GM12878 (cell line): ENCODE results near the gene ELP6. TPM values are rescaled to one million over a fixed set of nuclear protein-coding genes. Genes with fewer than 3 reads are reported as not detected.
A peak's percentile ranks its signal among the peaks of the same experiment; 100 is the strongest.

Experiments
- ATAC-seq: fragments of 200-7000 bp; cut with Tn5 transposase; 3 replicates; pipeline ENCODE4 v1.9.1; 2020; ENCODE audit warnings: mild to moderate bottlenecking, moderate library complexity
- BruUV-seq: library from RNA; stranded (reverse); fragments of 400-500 nt; replicated peaks from 2 replicates; lab custom pipeline; 2021; lab: Mats Ljungman, UMichigan
- CTCF ChIA-PET: fragments of 300-600 bp; sonication (Branson Sonifier 250); formaldehyde crosslinking; extraction: SDS; loops from one replicate; lab custom pipeline; 2021; ENCODE audit warnings: inconsistent platforms; lab: Yijun Ruan, JAX
- POLR2A ChIA-PET: fragments of 350-600 bp; formaldehyde crosslinking; extraction: SDS; loops from one replicate; lab custom pipeline; 2021; ENCODE audit warnings: inconsistent platforms; lab: Charles Lee
- RAD21 ChIA-PET: fragments of 300-600 bp; sonication (Branson Sonifier 250); formaldehyde crosslinking; loops from one replicate; lab custom pipeline; 2023; ENCODE audit warnings: antibody characterized with exemption; ENCODE audit not compliant: unreplicated experiment; lab: Charles Lee
- SMC1A ChIA-PET: fragments of 300-600 bp; sonication (Branson Sonifier 250); formaldehyde crosslinking; loops from one replicate; lab custom pipeline; 2023; ENCODE audit not compliant: unreplicated experiment, uncharacterized antibody; lab: Charles Lee
- DNase-seq: peaks from one replicate; pipeline ENCODE4 v3.0.0-alpha.2; 2011; ENCODE audit warnings: low read depth, low spot score
- FAIRE-seq: peaks from 3 replicates; lab custom pipeline; 2011; peaks lifted over from hg19 to GRCh38; lab: Jason Lieb, UNC
- H2AFZ ChIP-seq: 2 replicates; pipeline ENCODE4 v1.6.0; 2011; ENCODE audit warnings: low read depth, low read length, control low read depth; ENCODE audit not compliant: control insufficient read depth
- H3K27ac ChIP-seq: 2 replicates; pipeline ENCODE4 v1.5.1; 2011; ENCODE audit warnings: control low read depth; ENCODE audit not compliant: control insufficient read depth, insufficient read depth
- H3K27me3 ChIP-seq, 2 experiments: replicated peaks in 1 of 2; 2 replicates each; pipeline versions ENCODE4 v1.6.0 to v1.6.1; 2011; ENCODE audit warnings: low read length in 1 of 2; ENCODE audit not compliant: control insufficient read depth in 2 of 2, insufficient read depth in 2 of 2
- H3K36me3 ChIP-seq, 2 experiments: 2 replicates each; pipeline ENCODE4 v1.5.1; 2011; ENCODE audit warnings: low read length in 1 of 2; ENCODE audit not compliant: control insufficient read depth in 2 of 2, insufficient read depth in 2 of 2
- H3K4me1 ChIP-seq: 2 replicates; pipeline ENCODE4 v1.6.1; 2011; ENCODE audit warnings: mild to moderate bottlenecking, low read length, moderate library complexity, mixed read lengths; ENCODE audit not compliant: control insufficient read depth, insufficient read depth
- H3K4me2 ChIP-seq: 2 replicates; pipeline ENCODE4 v1.6.0; 2011; ENCODE audit warnings: control low read depth; ENCODE audit not compliant: control insufficient read depth, insufficient read depth
- H3K4me3 ChIP-seq: fragments of 200-600 bp; sonication (generic); 2 replicates; pipeline ENCODE4 v1.5.1; 2016
- H3K79me2 ChIP-seq: 2 replicates; pipeline ENCODE4 v1.6.0; 2011; ENCODE audit warnings: low read length; ENCODE audit not compliant: control insufficient read depth, insufficient read depth
- H3K9ac ChIP-seq: 2 replicates; pipeline ENCODE4 v1.8.0; 2011; ENCODE audit warnings: low read length, control low read depth, mixed read lengths; ENCODE audit not compliant: control insufficient read depth, insufficient read depth
- H3K9me3 ChIP-seq: replicated peaks from 3 replicates; pipeline ENCODE4 v1.5.1; 2011; ENCODE audit warnings: mild to moderate bottlenecking, low read length; ENCODE audit not compliant: control insufficient read depth, insufficient read depth
- H4K20me1 ChIP-seq: 2 replicates; pipeline ENCODE4 v1.6.0; 2011; ENCODE audit not compliant: control insufficient read depth, insufficient read depth
- CBX3 ChIP-seq: fragments of 200-600 bp; sonication (generic); IDR thresholded peaks from 2 replicates; pipeline ENCODE4 v1.6.1; 2016; ENCODE audit warnings: low read depth, borderline replicate concordance
- CEBPB ChIP-seq, 2 experiments: fragments of 150-350 bp in 1 of 2; IDR thresholded peaks; 2 replicates each; pipeline ENCODE4 v1.6.1; 2012 to 2014; ENCODE audit warnings: low read depth in 2 of 2, low read length in 2 of 2, borderline replicate concordance in 1 of 2, inconsistent platforms in 1 of 2
- CTCF ChIP-seq, 3 experiments: IDR thresholded peaks in 2 of 3; conservative IDR thresholded peaks in 1 of 3; 2 replicates each; pipeline ENCODE4 v1.5.1; 2011; ENCODE audit warnings: low read depth in 3 of 3, low read length in 3 of 3, mild to moderate bottlenecking in 3 of 3, control low read depth in 2 of 3, moderate library complexity in 2 of 3, inconsistent platforms in 1 of 3, mixed read lengths in 1 of 3; ENCODE audit not compliant: control insufficient read depth in 2 of 3, insufficient read depth in 1 of 3; ENCODE audit errors: extremely low read depth in 1 of 3
- E2F4 ChIP-seq: IDR thresholded peaks from 2 replicates; pipeline ENCODE4 v1.6.1; 2012; ENCODE audit warnings: low read depth, low read length, improper control_type of control experiment
- ETV6 ChIP-seq, 2 experiments: fragments of 450-650 bp in 1 of 2; IDR thresholded peaks in 1 of 2; conservative IDR thresholded peaks in 1 of 2; 2 replicates each; pipeline ENCODE4 v1.6.1; 2014; ENCODE audit warnings: antibody characterized with exemption in 1 of 2, borderline replicate concordance in 1 of 2, low read depth in 1 of 2, mild to moderate bottlenecking in 1 of 2, moderate library complexity in 1 of 2
- HDGF ChIP-seq: fragments of 450-650 bp; IDR thresholded peaks from 2 replicates; pipeline ENCODE4 v1.6.1; 2016; ENCODE audit warnings: antibody characterized with exemption
- NFIC ChIP-seq: IDR thresholded peaks from 2 replicates; pipeline ENCODE4 v1.6.1; 2012; ENCODE audit warnings: low read depth, mild to moderate bottlenecking, inconsistent platforms, low read length, moderate library complexity
- NFXL1 ChIP-seq: fragments of 450-650 bp; IDR thresholded peaks from 2 replicates; pipeline ENCODE4 v1.6.1; 2017; ENCODE audit warnings: antibody characterized with exemption, mild to moderate bottlenecking, borderline replicate concordance
- NR2C2 ChIP-seq: IDR thresholded peaks from 2 replicates; pipeline ENCODE4 v1.6.1; 2011; ENCODE audit warnings: borderline replicate concordance, low read depth; ENCODE audit not compliant: control insufficient read depth, insufficient read length
- PAX8 ChIP-seq: fragments of 450-650 bp; IDR thresholded peaks from 2 replicates; pipeline ENCODE4 v1.6.1; 2017; ENCODE audit warnings: mild to moderate bottlenecking, moderate library complexity
- POLR2A ChIP-seq: IDR thresholded peaks from 2 replicates; pipeline ENCODE4 v1.6.1; 2011; ENCODE audit warnings: low read depth, mild to moderate bottlenecking, low read length
- RBBP5 ChIP-seq: fragments of 200-600 bp; sonication (generic); conservative IDR thresholded peaks from 2 replicates; pipeline ENCODE4 v1.6.1; 2016
- WGBS: methylation state at CpG from one replicate; pipeline ENCODE4 v1.1.6; 2016; ENCODE audit warnings: low lambda C conversion rate; ENCODE audit not compliant: insufficient replicate concordance, insufficient coverage; ENCODE audit errors: missing lambda C conversion rate; 5-methylcytosine and 5-hydroxymethylcytosine counted together
- in situ Hi-C: fragments of 300-500 bp; cut with MboI; formaldehyde crosslinking; loops from 9 replicates; pipeline ENCODE4 v1.14.3; 2018; ENCODE audit warnings: mixed read lengths
- intact Hi-C: fragments of 100-400 bp; cut with micrococcal nuclease; formaldehyde crosslinking; loops from one replicate; pipeline ENCODE4 v1.14.2; 2022; ENCODE audit not compliant: unreplicated experiment
- polyA plus RNA-seq, 11 experiments: library from polyadenylated mRNA; depleted of rRNA in 4 of 11; unstranded in 6 of 11; stranded (reverse) in 5 of 11; fragments of >200 nt; fragmentation: Nextera tagmentation in 4 of 11; fragmentation: Illumina TruSeq in 1 of 11; extraction: Ambion mirVana in 4 of 11; extraction: Trizol in 1 of 11; gene quantifications; 1 replicate in 1 of 11; 2 replicates in 10 of 11; pipeline versions ENCODE4 v1.2.1 to v1.2.3, GENCODE V29; 2011 to 2016; ENCODE audit warnings: inconsistent platforms in 2 of 11, missing spikeins in 2 of 11, low read depth in 1 of 11
- total RNA-seq, 4 experiments: library from RNA; depleted of rRNA in 3 of 4; stranded (reverse); fragments of >200 nt in 3 of 4; fragmentation: Illumina TruSeq in 1 of 4; extraction: Trizol in 1 of 4; gene quantifications; 2 replicates each; pipeline versions ENCODE4 v1.2.1 to v1.2.3, GENCODE V29; 2013 to 2021
- TF ChIP-seq, protein P1 (sequence below): IDR thresholded peaks from 2 replicates; pipeline ENCODE4 v1.6.1; 2011; ENCODE audit warnings: mild to moderate bottlenecking, low read depth, low read length, moderate library complexity; ENCODE audit not compliant: insufficient replicate concordance
- TF ChIP-seq, protein P2 (sequence below): fragments of 450-650 bp; IDR thresholded peaks from 2 replicates; pipeline ENCODE4 v1.6.1; 2016; ENCODE audit warnings: mild to moderate bottlenecking

Gene ELP6
- total and polyA plus RNA-seq, 10 of the 15 experiments (the other 5 are each of a cell fraction or from before 2014, with no cell fraction given) = 39.5 to 83.3 (median 50.2) TPM

GRCh38 chr3:47515100-47515499 is 1.6 kb upstream of the ELP6 start (continued):
- TF ChIP-seq E2F4 = no peak

- intact Hi-C loops = loop anchor here (1.0 to 5.0 kb wide), 3 partner anchors 35 to 290 kb away; partner anchors contain the start of genes DHX30 and SCAP
- no peak; the same call in 1 of the 2 replicates for TF ChIP-seq HDGF
- TF ChIP-seq ETV6 (conservative IDR thresholded peaks at IDR 0.05 in 1 of 2, IDR thresholded peaks at IDR 0.05 in 1 of 2; ENCODE audit: borderline replicate concordance in 1 of 2, low read depth in 1 of 2) = no peak
- TF ChIP-seq, protein P1, sequence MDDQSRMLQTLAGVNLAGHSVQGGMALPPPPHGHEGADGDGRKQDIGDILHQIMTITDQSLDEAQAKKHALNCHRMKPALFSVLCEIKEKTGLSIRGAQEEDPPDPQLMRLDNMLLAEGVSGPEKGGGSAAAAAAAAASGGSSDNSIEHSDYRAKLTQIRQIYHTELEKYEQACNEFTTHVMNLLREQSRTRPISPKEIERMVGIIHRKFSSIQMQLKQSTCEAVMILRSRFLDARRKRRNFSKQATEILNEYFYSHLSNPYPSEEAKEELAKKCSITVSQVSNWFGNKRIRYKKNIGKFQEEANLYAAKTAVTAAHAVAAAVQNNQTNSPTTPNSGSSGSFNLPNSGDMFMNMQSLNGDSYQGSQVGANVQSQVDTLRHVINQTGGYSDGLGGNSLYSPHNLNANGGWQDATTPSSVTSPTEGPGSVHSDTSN = no peak
- TF ChIP-seq PAX8 = no peak
- no peak for TF ChIP-seq NFXL1
- TF ChIP-seq, protein P2, sequence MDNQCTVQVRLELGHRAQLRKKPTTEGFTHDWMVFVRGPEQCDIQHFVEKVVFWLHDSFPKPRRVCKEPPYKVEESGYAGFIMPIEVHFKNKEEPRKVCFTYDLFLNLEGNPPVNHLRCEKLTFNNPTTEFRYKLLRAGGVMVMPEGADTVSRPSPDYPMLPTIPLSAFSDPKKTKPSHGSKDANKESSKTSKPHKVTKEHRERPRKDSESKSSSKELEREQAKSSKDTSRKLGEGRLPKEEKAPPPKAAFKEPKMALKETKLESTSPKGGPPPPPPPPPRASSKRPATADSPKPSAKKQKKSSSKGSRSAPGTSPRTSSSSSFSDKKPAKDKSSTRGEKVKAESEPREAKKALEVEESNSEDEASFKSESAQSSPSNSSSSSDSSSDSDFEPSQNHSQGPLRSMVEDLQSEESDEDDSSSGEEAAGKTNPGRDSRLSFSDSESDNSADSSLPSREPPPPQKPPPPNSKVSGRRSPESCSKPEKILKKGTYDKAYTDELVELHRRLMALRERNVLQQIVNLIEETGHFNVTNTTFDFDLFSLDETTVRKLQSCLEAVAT = 0 out of 2 replicates have a peak, but pooled peaks have one; percentile 24
- TF ChIP-seq RBBP5 = no peak
- no peak for TF ChIP-seq CBX3
- no peak for TF ChIP-seq CTCF (IDR thresholded peaks at IDR 0.05 in 2 of 3, conservative IDR thresholded peaks at IDR 0.05 in 1 of 3; ENCODE audit: control insufficient read depth in 2 of 3, extremely low read depth in 1 of 3, insufficient read depth in 1 of 3, low read depth in 3 of 3, low read length in 3 of 3)
- no peak for TF ChIP-seq POLR2A
- no peak for TF ChIP-seq NFIC
- TF ChIP-seq NR2C2 = no peak
- no peak for TF ChIP-seq CEBPB (IDR thresholded peaks at IDR 0.05; ENCODE audit: borderline replicate concordance in 1 of 2, low read depth in 2 of 2, low read length in 2 of 2)
These were observed 942 bp downstream of the ELP6 start for GRCh38 chr3:47512416-47513124.

More at GRCh38 chr3:47512416-47513124, 942 bp downstream of the ELP6 start:
- Histone ChIP-seq H3K9me3 (no peaks in the 10 kb centered on the region), H4K20me1 (no peaks in the 10 kb centered on the region), H3K79me2 (peaks cover 29% of the 10 kb centered on the region), H2AFZ (peak overlapping the region; percentile 100), H3K4me1 (peaks cover 6% of the 10 kb centered on the region; the same call in 1 of the 2 replicates), H3K27me3 (no peaks in the 10 kb centered on the region), H3K27ac (peak overlapping the region; percentile 99), H3K36me3 (peaks cover 2 to 19% of the 10 kb centered on the region in 2 experiments), H3K4me2 (peak overlapping the region; percentile 88), H3K9ac (peak overlapping the region; percentile 98), H3K4me3 (peak overlapping the region; percentile 73)
- in situ Hi-C loops = loop anchor here (5.0 kb wide), 1 partner anchor 90 kb away; no protein-coding TSS in a partner anchor
- POLR2A ChIA-PET = interaction anchor here (0.7 to 1.9 kb wide), 5 partner anchors 8 to 267 kb away, joined by 3 to 5 read pairs (median 4); no protein-coding TSS in a partner anchor
- WGBS = 16% methylated on average over 32 of the region's 36 CpGs
- no peak for DNase-seq
- ATAC-seq = peak; percentile 50
- RAD21 ChIA-PET = interaction anchor here (0.8 to 1.5 kb wide), 3 partner anchors 9 to 92 kb away, joined by 4 to 8 read pairs (median 6); no protein-coding TSS in a partner anchor
- CTCF ChIA-PET = interaction anchor here (0.6 to 8.4 kb wide), 3 partner anchors 10 to 480 kb away, joined by 3 to 53 read pairs (median 8); no protein-coding TSS in a partner anchor
- peak; percentile 59 for FAIRE-seq
- SMC1A ChIA-PET = interaction anchor here (3.1 kb wide), 1 partner anchor 91 kb away, joined by 11 read pairs; no protein-coding TSS in a partner anchor
- BruUV-seq = TSS peak; percentile 64
